ENCODE data around the gene TRIML1. TPM values are rescaled to one million over a fixed set of nuclear protein-coding genes. Genes with fewer than 3 reads are reported as not detected.

Gene TRIML1
- total RNA-seq, 4 donors from 2014 or later, result not detected

DNA sequence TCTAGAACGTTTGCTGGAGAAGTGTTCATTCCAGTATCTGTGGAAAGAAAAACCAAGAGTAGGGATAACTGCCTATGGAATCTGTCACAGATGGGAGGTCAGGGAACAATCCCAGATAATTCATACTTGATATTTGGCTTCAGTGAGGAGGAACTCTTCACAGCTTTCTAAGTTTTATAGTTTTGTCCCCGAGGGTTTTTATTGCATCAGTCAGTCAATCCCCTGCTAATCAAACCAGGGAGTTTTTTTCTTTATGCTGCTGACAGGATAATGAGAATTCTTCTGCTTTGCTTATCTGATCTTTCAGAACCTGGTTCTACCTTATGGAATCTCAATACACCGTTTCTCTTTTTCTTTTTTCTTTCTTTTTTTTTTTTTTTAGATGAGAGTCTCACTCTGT, 29.2 kb upstream of the TRIML1 start:
- 12 to 23% methylated on average over 3 of the region's 3 CpGs for WGBS, 2 donors
- intact Hi-C loops (cut with DNase I; ENCODE audit: low total_unique reads), result no loop called here
- TF ChIP-seq POLR2A (IDR thresholded peaks at IDR 0.05) (no peak), CTCF (IDR thresholded peaks at IDR 0.05) (no peak)

DNA sequence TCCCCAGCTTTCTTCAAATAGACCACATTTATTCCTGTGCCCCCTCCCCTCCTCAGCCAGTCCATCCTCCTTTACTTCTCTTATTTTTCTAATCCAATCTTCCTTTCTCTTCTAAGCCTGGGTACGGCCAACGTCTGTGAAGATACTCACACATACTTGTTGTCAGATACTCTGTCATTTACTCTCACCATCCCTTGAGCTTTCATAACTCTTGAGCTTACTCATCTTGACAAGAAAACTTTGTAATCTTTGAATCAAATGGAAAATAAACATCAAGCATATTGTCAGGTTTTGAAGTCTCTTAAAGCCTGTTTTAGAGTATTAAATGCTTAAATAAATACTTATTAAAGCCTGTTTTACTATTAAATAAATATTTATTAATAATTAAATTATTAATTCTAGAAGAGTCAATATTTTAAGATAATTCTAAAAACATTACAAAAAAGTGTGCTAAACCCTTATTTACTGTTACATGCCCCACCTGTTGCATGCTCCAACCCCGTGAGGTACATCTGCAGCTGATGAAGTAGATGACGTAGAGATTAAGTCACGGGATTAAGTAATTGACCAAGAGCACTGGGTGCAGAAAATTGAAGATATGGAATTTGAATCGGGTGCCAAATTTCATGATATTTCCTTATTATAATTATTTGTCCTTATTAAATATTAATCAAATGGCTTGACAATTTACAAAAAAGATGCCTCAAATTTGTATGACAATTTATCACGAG, 28.3 kb upstream of the TRIML1 start:
- WGBS, 2 donors, result 57 to 64% methylated on average over 7 of the region's 7 CpGs
- no peak for TF ChIP-seq POLR2A (IDR thresholded peaks at IDR 0.05)
- no peak for TF ChIP-seq CTCF (IDR thresholded peaks at IDR 0.05)
- intact Hi-C loops (cut with DNase I; ENCODE audit: low total_unique reads), result no loop called here
- H3K4me3 ChIP-seq (ENCODE audit: low read depth, poor library complexity, severe bottlenecking), result no peak overlapping the region
- no peak for DNase-seq (ENCODE audit: low spot score in 2 of 2)

More for the DNA sequence above, 29.2 kb upstream of the TRIML1 start:
- H3K4me3 ChIP-seq (ENCODE audit: low read depth, poor library complexity, severe bottlenecking), result no peak overlapping the region
- no peak for DNase-seq (ENCODE audit: low spot score in 2 of 2)

GRCh38 chr4:188111955-188112354, 27.3 kb upstream of the TRIML1 start:
- no peak for DNase-seq (ENCODE audit: low spot score in 2 of 2)
- TF ChIP-seq POLR2A (IDR thresholded peaks at IDR 0.05), result no peak
- WGBS, 2 donors, result 53 to 73% methylated on average over 4 to 6 of the region's 6 CpGs
- intact Hi-C loops (cut with DNase I; ENCODE audit: low total_unique reads), result no loop called here
- no peak overlapping the region for H3K4me3 ChIP-seq (ENCODE audit: low read depth, poor library complexity, severe bottlenecking)

GRCh38 chr4:188113156-188113555, 26.1 kb upstream of the TRIML1 start:
- 82 to 89% methylated on average over 9 of the region's 9 CpGs for WGBS, 2 donors
- DNase-seq (ENCODE audit: low spot score in 2 of 2), result no peak

GRCh38 chr4:188117631-188118324, 21.5 kb upstream of the TRIML1 start:
- intact Hi-C loops (cut with DNase I; ENCODE audit: low total_unique reads), result no loop called here
- WGBS, 2 donors, result 72 to 76% methylated on average over 16 of the region's 16 CpGs
- H3K4me3 ChIP-seq (ENCODE audit: low read depth, poor library complexity, severe bottlenecking), result no peak overlapping the region
- DNase-seq (ENCODE audit: low spot score in 2 of 2), result no peak
- TF ChIP-seq CTCF (IDR thresholded peaks at IDR 0.05) (no peak), POLR2A (IDR thresholded peaks at IDR 0.05) (no peak)

More at GRCh38 chr4:188113156-188113555, 26.1 kb upstream of the TRIML1 start:
- no peak for TF ChIP-seq CTCF (IDR thresholded peaks at IDR 0.05)
- TF ChIP-seq POLR2A (IDR thresholded peaks at IDR 0.05), result no peak
- no peak overlapping the region for H3K4me3 ChIP-seq (ENCODE audit: low read depth, poor library complexity, severe bottlenecking)
- intact Hi-C loops (cut with DNase I; ENCODE audit: low total_unique reads), result no loop called here

DNA sequence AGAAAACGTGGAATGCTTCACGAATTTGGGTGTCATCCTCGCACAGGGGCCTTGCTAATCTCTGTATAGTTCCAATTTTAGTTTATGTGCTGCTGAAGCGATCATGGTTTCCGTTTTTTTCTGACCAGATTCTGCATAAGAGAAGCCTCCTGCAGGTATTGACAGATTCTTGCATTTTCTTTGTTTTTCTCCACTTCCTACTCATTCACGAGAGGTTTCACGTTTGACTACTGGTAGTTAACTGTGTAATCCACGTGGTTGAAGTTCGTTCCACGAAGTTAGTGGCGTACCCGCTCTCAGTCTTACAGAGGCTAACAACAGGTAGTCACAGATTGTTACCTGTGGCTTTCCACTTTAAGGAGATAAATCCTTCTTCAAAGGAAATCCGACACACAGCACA, 17.7 kb upstream of the TRIML1 start:
- WGBS, 2 donors, result 66 to 71% methylated on average over 13 of the region's 13 CpGs
- no peak for TF ChIP-seq CTCF (IDR thresholded peaks at IDR 0.05)
- TF ChIP-seq POLR2A (IDR thresholded peaks at IDR 0.05), result no peak
- no peak overlapping the region for H3K4me3 ChIP-seq (ENCODE audit: low read depth, poor library complexity, severe bottlenecking)
- no peak for DNase-seq (ENCODE audit: low spot score in 2 of 2)
- intact Hi-C loops (cut with DNase I; ENCODE audit: low total_unique reads), result no loop called here

All from lower leg skin (tissue), 4 donors.